K562 (cell line): ENCODE results near the gene MDM1. TPM values are rescaled to one million over a fixed set of nuclear protein-coding genes. Genes with fewer than 3 reads are reported as not detected.

Source experiments
- JUNB ChIP-seq: fragments of 450-650 bp; formaldehyde crosslinking; conservative IDR thresholded peaks from 2 replicates; pipeline ENCODE4 v1.4.0; 2020; ENCODE audit warnings: mild to moderate bottlenecking
- POLR3A ChIP-seq: IDR thresholded peaks from 2 replicates; pipeline ENCODE4 v1.6.1; 2011; ENCODE audit warnings: borderline replicate concordance, mild to moderate bottlenecking, moderate library complexity; ENCODE audit not compliant: insufficient read length, insufficient read depth; ENCODE audit errors: extremely low read depth
- PPARD ChIP-seq: fragments of 250-450 bp; sonication (Bioruptor Pico); IDR thresholded peaks from 2 replicates; pipeline ENCODE4 v1.8.0; 2022; ENCODE audit warnings: inconsistent platforms, mild to moderate bottlenecking, moderate library complexity
- RBBP5 ChIP-seq: fragments of 200-600 bp; sonication (generic); IDR thresholded peaks from 2 replicates; pipeline ENCODE4 v1.6.1; 2012; ENCODE audit warnings: borderline replicate concordance, mild to moderate bottlenecking, low read length, control low read depth, inconsistent platforms; ENCODE audit not compliant: insufficient read depth, poor library complexity, severe bottlenecking
- TBL1XR1 ChIP-seq, 2 experiments: IDR thresholded peaks; 2 replicates each; pipeline ENCODE4 v1.6.1; 2012; ENCODE audit warnings: improper control_type of control experiment in 2 of 2, low read length in 2 of 2, mild to moderate bottlenecking in 1 of 2
- XRCC5 ChIP-seq: fragments of 200-400 bp; formaldehyde crosslinking; IDR thresholded peaks from 2 replicates; pipeline ENCODE4 v1.6.1; 2017; ENCODE audit warnings: low read depth, mild to moderate bottlenecking, low read length
- ZNF589 ChIP-seq: fragments of 200-800 bp; sonication (Bioruptor generic); IDR thresholded peaks from 2 replicates; pipeline ENCODE4 v1.6.1; 2016; ENCODE audit warnings: low read depth, missing genetic modification characterization, missing compliant biosample characterization
- ZNF699 ChIP-seq: fragments of 250-450 bp; sonication (Bioruptor Pico); IDR thresholded peaks from 2 replicates; pipeline ENCODE4 v1.8.0; 2021; ENCODE audit warnings: mild to moderate bottlenecking, moderate library complexity; ENCODE audit not compliant: insufficient replicate concordance
- ZZZ3 ChIP-seq: fragments of 450-650 bp; IDR thresholded peaks from 2 replicates; pipeline ENCODE4 v1.6.1; 2016; ENCODE audit warnings: antibody characterized with exemption, mild to moderate bottlenecking, moderate library complexity
- polyA plus RNA-seq, 8 experiments: library from polyadenylated mRNA; depleted of rRNA in 4 of 8; stranded (reverse) in 5 of 8; unstranded in 3 of 8; fragments of >200 nt; fragmentation: Nextera tagmentation in 2 of 8; fragmentation: Illumina TruSeq in 1 of 8; extraction: Ambion mirVana in 2 of 8; extraction: Trizol in 1 of 8; gene quantifications; 2 replicates each; pipeline versions ENCODE4 v1.2.1 to v1.2.3, GENCODE V29; 2011 to 2014; ENCODE audit warnings: inconsistent platforms in 1 of 8, missing spikeins in 1 of 8
- total RNA-seq, 7 experiments: library from RNA; depleted of rRNA in 6 of 7; stranded (reverse); fragments of >200 nt in 6 of 7; fragmentation: Illumina TruSeq in 2 of 7; extraction: Trizol in 2 of 7; gene quantifications; 2 replicates each; pipeline versions ENCODE4 v1.2.1 to v1.2.3, GENCODE V29; 2011 to 2021; ENCODE audit warnings: low replicate concordance in 1 of 7
- TF ChIP-seq, protein P1 (sequence below), 2 experiments: fragments of 450-650 bp in 1 of 2; sonication (generic) in 1 of 2; formaldehyde crosslinking in 1 of 2; IDR thresholded peaks in 1 of 2; conservative IDR thresholded peaks in 1 of 2; 2 replicates each; pipeline versions ENCODE4 v1.6.1 to v1.8.1; 2016 to 2023; ENCODE audit warnings: mild to moderate bottlenecking in 2 of 2, moderate library complexity in 2 of 2, inconsistent platforms in 1 of 2, missing genetic modification reagents in 1 of 2
- TF ChIP-seq, protein P2 (sequence below): fragments of 250-450 bp; sonication (Bioruptor Pico); IDR thresholded peaks from 2 replicates; pipeline ENCODE4 v1.8.0; 2022; ENCODE audit warnings: inconsistent platforms

MDM1 gene
- total and polyA plus RNA-seq, 9 of the 15 experiments (the other 6 are each of a cell fraction or from before 2014, with no cell fraction given): 7.5 to 16.8 (median 13.1) TPM

DNA sequence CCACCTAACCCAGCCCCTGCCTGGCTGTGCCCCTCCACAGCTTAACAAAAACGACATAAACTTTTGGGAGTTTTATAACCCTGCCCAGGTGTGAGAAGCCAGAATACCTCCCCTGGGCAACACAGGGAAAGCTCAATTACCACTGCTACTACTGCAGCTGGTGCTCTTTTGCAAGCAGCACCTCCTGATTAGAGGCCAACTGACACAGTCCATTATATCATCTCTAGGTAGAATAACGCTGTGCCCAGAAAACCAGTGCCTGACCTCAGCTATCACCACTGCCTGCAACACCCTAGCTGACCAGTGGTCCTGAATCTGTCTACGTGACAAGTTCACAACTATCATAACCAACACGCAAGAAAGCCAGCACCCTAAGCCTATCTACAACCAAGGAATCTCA, 34.2 kb downstream of the MDM1 start (continued):
- no peak for TF ChIP-seq TBL1XR1 (IDR thresholded peaks at IDR 0.05; ENCODE audit: low read length in 2 of 2)
- TF ChIP-seq POLR3A: no peak
- TF ChIP-seq, protein P1, sequence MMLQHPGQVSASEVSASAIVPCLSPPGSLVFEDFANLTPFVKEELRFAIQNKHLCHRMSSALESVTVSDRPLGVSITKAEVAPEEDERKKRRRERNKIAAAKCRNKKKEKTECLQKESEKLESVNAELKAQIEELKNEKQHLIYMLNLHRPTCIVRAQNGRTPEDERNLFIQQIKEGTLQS (IDR thresholded peaks at IDR 0.05): no peak
- TF ChIP-seq, protein P1 (CRISPR knock-in tag; conservative IDR thresholded peaks at IDR 0.05): no peak
- no peak for TF ChIP-seq XRCC5
- no peak for TF ChIP-seq PPARD (CRISPR knock-in tag)
- TF ChIP-seq ZZZ3: no peak
- TF ChIP-seq, protein P2, sequence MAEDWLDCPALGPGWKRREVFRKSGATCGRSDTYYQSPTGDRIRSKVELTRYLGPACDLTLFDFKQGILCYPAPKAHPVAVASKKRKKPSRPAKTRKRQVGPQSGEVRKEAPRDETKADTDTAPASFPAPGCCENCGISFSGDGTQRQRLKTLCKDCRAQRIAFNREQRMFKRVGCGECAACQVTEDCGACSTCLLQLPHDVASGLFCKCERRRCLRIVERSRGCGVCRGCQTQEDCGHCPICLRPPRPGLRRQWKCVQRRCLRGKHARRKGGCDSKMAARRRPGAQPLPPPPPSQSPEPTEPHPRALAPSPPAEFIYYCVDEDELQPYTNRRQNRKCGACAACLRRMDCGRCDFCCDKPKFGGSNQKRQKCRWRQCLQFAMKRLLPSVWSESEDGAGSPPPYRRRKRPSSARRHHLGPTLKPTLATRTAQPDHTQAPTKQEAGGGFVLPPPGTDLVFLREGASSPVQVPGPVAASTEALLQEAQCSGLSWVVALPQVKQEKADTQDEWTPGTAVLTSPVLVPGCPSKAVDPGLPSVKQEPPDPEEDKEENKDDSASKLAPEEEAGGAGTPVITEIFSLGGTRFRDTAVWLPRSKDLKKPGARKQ (CRISPR knock-in tag): no peak
- no peak for TF ChIP-seq JUNB (CRISPR knock-in tag)
- no peak for TF ChIP-seq RBBP5
- no peak for TF ChIP-seq ZNF589 (CRISPR knock-in tag)
- no peak for TF ChIP-seq ZNF699
- TF ChIP-seq, all 486 proteins: peak for 0
